Suprapubic skin (tissue), 4 donors: Measurements from ENCODE around the gene PRKN. TPM values are rescaled to one million over a fixed set of nuclear protein-coding genes. Genes with fewer than 3 reads are reported as not detected.

Experiments used
- DNase-seq, 2 donors: peaks; one replicate each; pipeline ENCODE4 v3.0.0-alpha.2; 2019; ENCODE audit warnings: low spot score in 2 of 2
- H3K27ac ChIP-seq: fragments of 200-600 bp; sonication (generic); one replicate; pipeline ENCODE4 v1.5.1; 2019
- H3K27me3 ChIP-seq: fragments of 200-600 bp; sonication (generic); one replicate; pipeline ENCODE4 v1.5.1; 2019
- H3K36me3 ChIP-seq: fragments of 200-600 bp; sonication (generic); one replicate; pipeline ENCODE4 v1.5.1; 2019
- H3K4me1 ChIP-seq: fragments of 200-600 bp; sonication (generic); one replicate; pipeline ENCODE4 v1.5.1; 2019
- H3K4me3 ChIP-seq: fragments of 200-600 bp; sonication (generic); one replicate; pipeline ENCODE4 v1.5.1; 2019; ENCODE audit warnings: mild to moderate bottlenecking
- H3K9me3 ChIP-seq: fragments of 200-600 bp; sonication (generic); one replicate; pipeline ENCODE4 v1.5.1; 2019
- EP300 ChIP-seq: sonication (generic); formaldehyde crosslinking; IDR thresholded peaks from one replicate; pipeline ENCODE4 v1.6.1; 2017; ENCODE audit warnings: antibody characterized with exemption
- POLR2A ChIP-seq, 2 donors: fragments of 450-650 bp; IDR thresholded peaks; one replicate each; pipeline ENCODE4 v1.6.1; 2017; ENCODE audit warnings: antibody characterized with exemption in 2 of 2, mild to moderate bottlenecking in 2 of 2, moderate library complexity in 2 of 2
- POLR2AphosphoS5 ChIP-seq, 3 donors: sonication (generic); formaldehyde crosslinking; IDR thresholded peaks; one replicate each; pipeline ENCODE4 v1.6.1; 2017; ENCODE audit warnings: antibody characterized with exemption in 3 of 3
- WGBS: methylation state at CpG from one replicate; pipeline ENCODE4 v1.1.5; 2018; 5-methylcytosine and 5-hydroxymethylcytosine counted together
- total RNA-seq, 4 donors: library from RNA; depleted of rRNA; stranded (reverse); fragments of >200 nt; gene quantifications; one replicate each; pipeline ENCODE4 v1.1.0, GENCODE V29; 2016
- TF ChIP-seq, protein P1 (sequence below), 2 donors: fragments of 200-600 bp in 1 of 2; fragments of 450-650 bp in 1 of 2; sonication (generic) in 1 of 2; IDR thresholded peaks; one replicate each; pipeline ENCODE4 v1.5.1; 2016 to 2019; ENCODE audit warnings: antibody characterized with exemption in 2 of 2, mild to moderate bottlenecking in 1 of 2, moderate library complexity in 1 of 2

Gene PRKN
- total RNA-seq, 4 donors from 2014 or later, result 7.2 to 22.8 (median 14.4) TPM

DNA sequence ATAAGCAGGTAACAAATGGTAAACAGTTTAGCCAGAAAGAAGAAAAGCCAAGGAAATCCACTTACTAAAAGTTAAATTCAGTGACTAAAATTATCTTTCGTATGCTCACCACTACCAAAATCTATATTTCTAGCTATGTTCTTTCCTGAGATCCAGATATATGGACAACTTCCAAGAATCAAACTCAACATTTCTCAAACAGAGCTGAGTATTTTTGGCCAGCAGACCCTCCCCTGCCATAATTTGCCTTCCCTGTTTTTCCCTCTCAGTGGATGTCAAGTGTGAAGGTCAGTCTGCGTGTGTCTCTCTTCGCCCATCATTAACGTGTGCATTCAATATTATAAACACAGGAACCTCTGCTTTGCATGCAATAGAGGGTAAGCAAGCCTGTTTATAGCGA is 42.0 kb downstream of the PRKN start:
- H3K4me3 ChIP-seq, result no peak overlapping the region
- no peaks in the 10 kb centered on the region for H3K9me3 ChIP-seq
- no peaks in the 10 kb centered on the region for H3K36me3 ChIP-seq
- peaks cover 14% of the 10 kb centered on the region for H3K4me1 ChIP-seq
- no peak for DNase-seq
- TF ChIP-seq EP300, result no peak
- no peak for TF ChIP-seq POLR2A (IDR thresholded peaks at IDR 0.05)
- TF ChIP-seq, protein P1, sequence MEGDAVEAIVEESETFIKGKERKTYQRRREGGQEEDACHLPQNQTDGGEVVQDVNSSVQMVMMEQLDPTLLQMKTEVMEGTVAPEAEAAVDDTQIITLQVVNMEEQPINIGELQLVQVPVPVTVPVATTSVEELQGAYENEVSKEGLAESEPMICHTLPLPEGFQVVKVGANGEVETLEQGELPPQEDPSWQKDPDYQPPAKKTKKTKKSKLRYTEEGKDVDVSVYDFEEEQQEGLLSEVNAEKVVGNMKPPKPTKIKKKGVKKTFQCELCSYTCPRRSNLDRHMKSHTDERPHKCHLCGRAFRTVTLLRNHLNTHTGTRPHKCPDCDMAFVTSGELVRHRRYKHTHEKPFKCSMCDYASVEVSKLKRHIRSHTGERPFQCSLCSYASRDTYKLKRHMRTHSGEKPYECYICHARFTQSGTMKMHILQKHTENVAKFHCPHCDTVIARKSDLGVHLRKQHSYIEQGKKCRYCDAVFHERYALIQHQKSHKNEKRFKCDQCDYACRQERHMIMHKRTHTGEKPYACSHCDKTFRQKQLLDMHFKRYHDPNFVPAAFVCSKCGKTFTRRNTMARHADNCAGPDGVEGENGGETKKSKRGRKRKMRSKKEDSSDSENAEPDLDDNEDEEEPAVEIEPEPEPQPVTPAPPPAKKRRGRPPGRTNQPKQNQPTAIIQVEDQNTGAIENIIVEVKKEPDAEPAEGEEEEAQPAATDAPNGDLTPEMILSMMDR (IDR thresholded peaks at IDR 0.05), result no peak
- TF ChIP-seq POLR2AphosphoS5 (IDR thresholded peaks at IDR 0.05), result no peak
- H3K27ac ChIP-seq, result no peak overlapping the region
- 95% methylated on average over 5 of the region's 5 CpGs for WGBS
- H3K27me3 ChIP-seq, result no peaks in the 10 kb centered on the region

DNA sequence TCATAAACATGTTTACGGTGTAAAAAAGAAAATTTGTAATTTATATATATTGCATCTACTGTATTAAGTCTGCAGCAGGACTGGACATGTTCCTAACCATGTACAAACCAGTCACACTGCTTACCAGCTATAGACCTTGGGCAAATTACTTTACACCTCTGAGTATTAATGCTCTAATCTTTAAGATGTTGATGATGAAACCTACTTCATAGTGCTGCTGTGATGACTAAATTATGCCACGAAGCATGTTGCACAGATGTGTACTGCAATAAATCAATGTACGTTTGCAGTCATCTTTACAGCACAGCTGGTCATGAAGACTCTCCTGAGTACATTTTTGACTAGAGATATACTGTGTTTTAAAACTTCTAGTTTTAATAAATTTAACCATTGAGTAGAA is 42.6 kb downstream of the PRKN start:
- H3K36me3 ChIP-seq, result no peaks in the 10 kb centered on the region
- peaks cover 14% of the 10 kb centered on the region for H3K4me1 ChIP-seq
- no peaks in the 10 kb centered on the region for H3K27me3 ChIP-seq
- no peaks in the 10 kb centered on the region for H3K9me3 ChIP-seq
- TF ChIP-seq POLR2AphosphoS5 (IDR thresholded peaks at IDR 0.05) (peak in 1 of 3 donors; percentile 57), POLR2A (IDR thresholded peaks at IDR 0.05) (no peak)
- DNase-seq, result no peak
- H3K4me3 ChIP-seq, result no peak overlapping the region
- WGBS, result 54% methylated on average over 3 of the region's 3 CpGs
- no peak overlapping the region for H3K27ac ChIP-seq

DNA sequence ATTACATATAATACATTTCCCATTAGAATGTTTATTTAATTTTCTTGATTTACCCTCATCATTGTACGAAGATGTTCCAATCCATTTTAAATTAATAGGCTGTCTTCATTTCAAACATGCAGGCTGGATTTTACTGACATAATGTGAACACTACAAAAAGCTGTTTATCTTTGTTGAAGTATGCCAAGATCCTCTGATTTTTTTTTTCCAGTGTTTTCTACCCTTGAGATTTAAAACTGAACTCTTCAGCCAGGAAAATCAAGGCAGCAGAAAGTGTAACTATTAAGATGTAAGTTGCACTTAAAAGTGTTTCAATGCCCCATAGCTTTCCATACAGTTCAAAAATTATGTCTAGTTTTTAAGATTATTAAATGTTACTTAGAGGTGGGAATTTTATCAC is 43.5 kb downstream of the PRKN start:
- Histone ChIP-seq H3K4me1 (peaks cover 14% of the 10 kb centered on the region), H3K27ac (no peak overlapping the region), H3K9me3 (no peaks in the 10 kb centered on the region), H3K4me3 (no peak overlapping the region), H3K27me3 (no peaks in the 10 kb centered on the region), H3K36me3 (no peaks in the 10 kb centered on the region)
- no peak for TF ChIP-seq POLR2A (IDR thresholded peaks at IDR 0.05)
- no peak for TF ChIP-seq EP300
- no peak for TF ChIP-seq POLR2AphosphoS5 (IDR thresholded peaks at IDR 0.05)
- TF ChIP-seq, protein P1 (IDR thresholded peaks at IDR 0.05), result no peak
- DNase-seq, result no peak
- WGBS, result 60% methylated on average over 1 of the region's 1 CpG

DNA sequence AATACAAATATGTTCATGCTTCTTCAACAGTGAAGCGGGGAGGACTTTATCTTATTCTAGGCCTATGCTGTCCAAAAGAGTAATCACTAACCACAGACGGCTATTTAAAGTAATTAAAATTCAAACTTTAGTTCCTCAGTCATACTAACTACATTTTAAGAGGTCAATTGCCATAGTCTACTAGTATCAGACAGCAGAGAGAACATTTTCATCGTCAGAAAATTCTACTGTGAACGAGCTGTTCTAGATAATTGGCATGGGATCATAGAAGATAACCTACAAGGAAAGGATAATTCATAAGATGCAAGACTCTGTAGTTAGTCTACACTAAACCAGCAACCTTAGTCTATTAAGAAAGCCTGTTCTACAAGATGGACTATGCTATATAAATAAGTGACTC is 44.4 kb downstream of the PRKN start:
- Histone ChIP-seq H3K4me3 (no peak overlapping the region), H3K4me1 (peaks cover 14% of the 10 kb centered on the region), H3K36me3 (no peaks in the 10 kb centered on the region), H3K27ac (no peak overlapping the region), H3K9me3 (no peaks in the 10 kb centered on the region), H3K27me3 (no peaks in the 10 kb centered on the region)
- TF ChIP-seq POLR2A (IDR thresholded peaks at IDR 0.05) (no peak), POLR2AphosphoS5 (IDR thresholded peaks at IDR 0.05) (no peak), EP300 (no peak)
- TF ChIP-seq, protein P1 (IDR thresholded peaks at IDR 0.05), result no peak
- WGBS, result 45% methylated on average over 4 of the region's 4 CpGs
- no peak for DNase-seq

DNA sequence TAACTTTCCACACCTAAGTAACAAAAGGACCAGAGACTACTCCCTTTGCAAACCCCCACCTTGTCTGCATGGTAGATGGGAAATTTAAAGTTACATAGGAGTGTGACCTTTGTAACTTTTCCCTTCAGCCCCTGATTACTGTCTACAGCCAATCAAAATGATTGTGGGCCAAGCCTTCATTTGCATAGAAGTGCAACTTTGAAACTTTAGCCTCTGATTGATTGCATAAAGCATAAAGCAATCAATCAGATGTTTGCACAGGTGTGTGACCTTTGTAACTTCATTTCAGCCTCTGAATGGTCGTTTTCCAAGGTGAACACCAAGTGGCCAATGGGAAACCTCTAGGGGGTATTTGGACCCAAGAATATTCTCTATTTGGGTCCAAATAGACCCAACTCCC is 46.1 kb downstream of the PRKN start:
- Histone ChIP-seq H3K4me1 (peaks cover 14% of the 10 kb centered on the region), H3K9me3 (no peaks in the 10 kb centered on the region), H3K4me3 (no peak overlapping the region), H3K27me3 (no peaks in the 10 kb centered on the region), H3K36me3 (no peaks in the 10 kb centered on the region), H3K27ac (no peak overlapping the region)
- TF ChIP-seq EP300 (no peak), POLR2A (IDR thresholded peaks at IDR 0.05) (no peak), POLR2AphosphoS5 (IDR thresholded peaks at IDR 0.05) (no peak)
- TF ChIP-seq, protein P1 (IDR thresholded peaks at IDR 0.05), result no peak
- no peak for DNase-seq
- WGBS, result 92% methylated on average over 1 of the region's 1 CpG

DNA sequence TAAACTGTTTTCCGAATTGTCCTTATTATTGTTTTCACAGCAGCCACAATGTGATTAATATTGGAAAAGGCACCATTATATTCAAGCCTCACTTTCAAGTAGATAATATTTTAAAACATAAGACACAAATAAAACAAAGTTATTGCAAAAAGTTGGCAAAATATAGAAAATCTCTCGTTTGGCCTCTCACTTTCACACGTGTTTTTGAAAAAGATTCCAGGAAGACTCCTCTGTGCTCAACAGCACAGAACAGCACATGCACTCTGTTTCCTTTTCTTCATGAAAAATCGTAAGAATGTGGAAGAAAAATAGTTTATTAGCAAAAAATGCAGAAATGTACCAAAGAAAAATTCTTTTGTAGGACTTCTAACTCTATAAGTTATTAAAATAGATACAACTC is 46.7 kb downstream of the PRKN start:
- TF ChIP-seq POLR2A (IDR thresholded peaks at IDR 0.05) (no peak), EP300 (no peak), POLR2AphosphoS5 (IDR thresholded peaks at IDR 0.05) (no peak)
- TF ChIP-seq, protein P1 (IDR thresholded peaks at IDR 0.05), result no peak

More for the DNA sequence above, 46.7 kb downstream of the PRKN start:
- WGBS, result 71% methylated on average over 4 of the region's 4 CpGs
- Histone ChIP-seq H3K9me3 (no peaks in the 10 kb centered on the region), H3K4me3 (no peak overlapping the region), H3K27me3 (no peaks in the 10 kb centered on the region), H3K27ac (no peak overlapping the region), H3K4me1 (peaks cover 14% of the 10 kb centered on the region), H3K36me3 (no peaks in the 10 kb centered on the region)
- no peak for DNase-seq
